ENCODE data around the gene HOXC10. TPM values are rescaled to one million over a fixed set of nuclear protein-coding genes. Genes with fewer than 3 reads are reported as not detected.

HOXC10 gene
- total RNA-seq, 1 donor from 2014 or later, result not detected

- Mint-ChIP-seq H3K27me3 (ENCODE audit: unreplicated experiment) (peaks cover 57% of the 10 kb centered on the region), H3K36me3 (ENCODE audit: unreplicated experiment) (no peaks in the 10 kb centered on the region), H3K27ac (ENCODE audit: unreplicated experiment) (no peak overlapping the region), H3K4me1 (ENCODE audit: low read depth, unreplicated experiment) (no peaks in the 10 kb centered on the region), H3K4me3 (ENCODE audit: unreplicated experiment) (no peak overlapping the region), H3K9me3 (ENCODE audit: unreplicated experiment) (peaks cover 5% of the 10 kb centered on the region)
- DNase-seq, result no peak
- no peak for TF ChIP-seq CTCF (IDR thresholded peaks at IDR 0.05; ENCODE audit: partially characterized antibody, unreplicated experiment)
These were observed 9.9 kb upstream of the HOXC10 start for GRCh38 chr12:53975064-53975471.

GRCh38 chr12:53975479-53976152 is 9.3 kb upstream of the HOXC10 start:
- Mint-ChIP-seq H3K27ac (ENCODE audit: unreplicated experiment) (no peak overlapping the region), H3K36me3 (ENCODE audit: unreplicated experiment) (no peaks in the 10 kb centered on the region), H3K27me3 (ENCODE audit: unreplicated experiment) (peaks cover 59% of the 10 kb centered on the region), H3K4me3 (ENCODE audit: unreplicated experiment) (no peak overlapping the region), H3K9me3 (ENCODE audit: unreplicated experiment) (peaks cover 9% of the 10 kb centered on the region), H3K4me1 (ENCODE audit: low read depth, unreplicated experiment) (no peaks in the 10 kb centered on the region)
- DNase-seq, result no peak
- TF ChIP-seq CTCF (IDR thresholded peaks at IDR 0.05; ENCODE audit: partially characterized antibody, unreplicated experiment), result no peak

- Mint-ChIP-seq H3K27me3 (ENCODE audit: unreplicated experiment) (peaks cover 59% of the 10 kb centered on the region), H3K4me1 (ENCODE audit: low read depth, unreplicated experiment) (no peaks in the 10 kb centered on the region), H3K36me3 (ENCODE audit: unreplicated experiment) (no peaks in the 10 kb centered on the region), H3K9me3 (ENCODE audit: unreplicated experiment) (peaks cover 9% of the 10 kb centered on the region), H3K4me3 (ENCODE audit: unreplicated experiment) (no peak overlapping the region), H3K27ac (ENCODE audit: unreplicated experiment) (no peak overlapping the region)
- no peak for TF ChIP-seq CTCF (IDR thresholded peaks at IDR 0.05; ENCODE audit: partially characterized antibody, unreplicated experiment)
- no peak for DNase-seq
These were observed 8.6 kb upstream of the HOXC10 start for GRCh38 chr12:53976172-53976822.

GRCh38 chr12:53976823-53977595 is 7.9 kb upstream of the HOXC10 start:
- no peak for TF ChIP-seq CTCF (IDR thresholded peaks at IDR 0.05; ENCODE audit: partially characterized antibody, unreplicated experiment)
- no peak for DNase-seq
- H3K27ac Mint-ChIP-seq (ENCODE audit: unreplicated experiment), result no peak overlapping the region
- peaks cover 9% of the 10 kb centered on the region for H3K9me3 Mint-ChIP-seq (ENCODE audit: unreplicated experiment)
- H3K4me1 Mint-ChIP-seq (ENCODE audit: low read depth, unreplicated experiment), result no peaks in the 10 kb centered on the region
- H3K4me3 Mint-ChIP-seq (ENCODE audit: unreplicated experiment), result no peak overlapping the region
- H3K27me3 Mint-ChIP-seq (ENCODE audit: unreplicated experiment), result peaks cover 52% of the 10 kb centered on the region
- H3K36me3 Mint-ChIP-seq (ENCODE audit: unreplicated experiment), result no peaks in the 10 kb centered on the region

Data from glutamatergic neuron (in vitro differentiated cells).